GM23248 (cell line): Measurements from ENCODE around the gene CALML6.

Source experiments
- EZH2 ChIP-seq: fragments of 200-600 bp; sonication (generic); IDR thresholded peaks from 2 replicates; pipeline ENCODE4 v1.6.1; 2018; ENCODE audit warnings: antibody characterized with exemption, mild to moderate bottlenecking; ENCODE audit not compliant: insufficient read depth, poor library complexity, severe bottlenecking
- EZH2phosphoT487 ChIP-seq: fragments of 200-600 bp; sonication (generic); IDR thresholded peaks from 2 replicates; pipeline ENCODE4 v1.6.1; 2018; ENCODE audit warnings: antibody characterized with exemption, moderate library complexity, mild to moderate bottlenecking, low read depth; ENCODE audit not compliant: insufficient read depth

DNA sequence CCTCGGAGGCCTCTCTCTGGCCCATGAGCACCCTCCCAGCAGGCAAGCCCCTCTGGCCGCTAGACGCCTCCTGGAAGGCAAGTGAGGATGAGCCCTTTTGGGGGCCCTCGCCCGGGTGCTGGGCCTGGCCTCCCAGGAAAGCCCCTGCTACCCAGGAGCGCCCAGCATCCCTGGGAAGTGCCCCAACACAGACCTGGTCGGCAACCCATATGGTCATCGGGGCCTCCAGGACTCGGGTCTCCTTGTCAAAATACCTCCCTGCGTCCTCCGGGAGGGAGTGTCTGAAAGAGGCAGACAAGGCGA lies 25.0 kb downstream of the CALML6 start:
- TF ChIP-seq EZH2 (no peak), EZH2phosphoT487 (no peak)
